GM19463 (cell line): ENCODE measurements around the gene MCM10.

Source experiments
- ATAC-seq: cut with Tn5 transposase; IDR thresholded peaks from one replicate; pipeline ENCODE4 v1.9.1; 2021; ENCODE audit warnings: mild to moderate bottlenecking, moderate library complexity; ENCODE audit not compliant: unreplicated experiment

The MCM10 gene

GRCh38 chr10:13163859-13164258 lies 2.5 kb downstream of the MCM10 start:
- no peak for ATAC-seq

DNA sequence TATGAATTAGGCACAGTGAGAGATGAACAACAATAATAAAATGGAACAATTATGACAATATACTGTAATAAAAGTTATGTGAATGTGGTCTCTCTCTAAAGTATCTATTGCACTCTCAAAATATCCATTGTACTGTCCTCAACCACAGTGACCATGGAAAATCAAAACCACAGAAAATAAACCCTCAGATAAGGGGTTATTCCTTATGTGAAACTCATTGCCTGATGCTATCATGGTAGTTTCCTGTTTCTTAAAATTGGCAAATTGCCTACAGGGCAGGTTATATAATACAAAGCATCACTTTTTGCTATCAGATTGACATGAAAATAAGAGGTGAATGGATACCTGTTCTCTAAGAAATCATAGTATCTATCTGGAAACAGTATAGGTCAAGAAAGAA lies 3.8 kb downstream of the MCM10 start:
- no peak for ATAC-seq

DNA sequence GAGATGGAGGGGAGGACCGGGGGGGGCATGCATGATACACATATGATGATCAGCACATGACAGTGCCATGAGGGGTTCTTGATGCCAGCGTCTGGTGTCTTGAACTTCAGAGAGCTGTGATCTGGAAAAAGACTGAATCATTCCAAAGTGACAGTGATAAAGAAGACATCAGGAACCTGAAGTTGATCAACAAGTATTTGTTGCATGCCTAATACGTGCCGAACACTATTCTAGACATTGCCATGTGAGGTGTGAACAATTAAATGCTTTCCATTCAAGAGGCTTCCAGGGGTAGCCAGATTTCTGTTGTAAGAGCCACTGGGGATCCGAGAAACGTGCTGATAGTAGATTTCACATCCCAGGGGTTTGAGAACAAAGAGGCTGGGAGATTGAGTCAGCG lies 6.2 kb downstream of the MCM10 start:
- no peak for ATAC-seq

- no peak for ATAC-seq
These were observed 7.4 kb downstream of the MCM10 start for GRCh38 chr10:13168781-13169180.

- no peak for ATAC-seq
These were observed 12.3 kb downstream of the MCM10 start for GRCh38 chr10:13173616-13174015.

- ATAC-seq: peak; percentile 50
These were observed 19.4 kb downstream of the MCM10 start for GRCh38 chr10:13180788-13181187.

- no peak for ATAC-seq
These were observed 21.1 kb downstream of the MCM10 start for GRCh38 chr10:13182424-13182823.

- ATAC-seq: peak; percentile 65
These were observed 22.3 kb downstream of the MCM10 start for GRCh38 chr10:13183625-13184024.

- ATAC-seq: no peak
These were observed 22.9 kb downstream of the MCM10 start for GRCh38 chr10:13184276-13184675.

- ATAC-seq: no peak
These were observed 23.6 kb downstream of the MCM10 start for GRCh38 chr10:13184730-13185514.

DNA sequence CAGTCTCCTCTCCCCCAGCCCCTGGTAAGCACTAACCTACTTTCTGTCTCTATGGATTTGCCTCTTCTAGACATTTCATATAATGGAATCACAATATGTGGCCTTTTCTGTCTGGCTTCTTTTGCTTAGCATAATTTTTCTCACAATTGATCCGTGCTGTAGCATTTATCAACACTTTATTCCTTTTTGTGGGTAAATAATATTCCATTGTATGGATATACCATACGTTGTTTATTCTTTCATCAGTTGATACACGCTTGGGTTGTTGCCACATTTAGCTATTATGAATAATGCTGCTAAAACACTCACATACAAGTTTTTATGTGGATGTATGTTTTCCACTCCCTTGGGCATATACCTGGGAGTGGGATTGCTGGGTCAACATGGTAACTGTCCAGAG lies 25.8 kb downstream of the MCM10 start:
- ATAC-seq: no peak

DNA sequence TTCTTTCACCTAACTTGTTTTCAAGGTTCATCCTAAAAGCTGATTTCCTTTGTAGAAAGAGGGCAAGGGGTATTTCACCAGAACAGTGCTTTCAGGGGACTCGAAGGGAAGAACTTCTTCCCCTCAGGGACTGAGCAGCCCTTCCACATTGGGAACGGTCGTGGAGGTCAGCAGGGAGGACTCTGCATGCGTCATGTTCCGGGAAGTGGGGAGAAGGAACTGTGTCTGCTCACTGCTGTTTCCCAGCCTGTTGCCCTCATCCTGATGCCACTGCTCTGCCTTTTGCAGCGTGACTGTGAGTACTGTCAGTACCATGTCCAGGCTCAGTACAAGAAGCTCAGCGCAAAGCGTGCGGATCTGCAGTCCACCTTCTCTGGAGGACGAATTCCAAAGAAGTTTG lies 27.2 kb downstream of the MCM10 start:
- no peak for ATAC-seq

DNA sequence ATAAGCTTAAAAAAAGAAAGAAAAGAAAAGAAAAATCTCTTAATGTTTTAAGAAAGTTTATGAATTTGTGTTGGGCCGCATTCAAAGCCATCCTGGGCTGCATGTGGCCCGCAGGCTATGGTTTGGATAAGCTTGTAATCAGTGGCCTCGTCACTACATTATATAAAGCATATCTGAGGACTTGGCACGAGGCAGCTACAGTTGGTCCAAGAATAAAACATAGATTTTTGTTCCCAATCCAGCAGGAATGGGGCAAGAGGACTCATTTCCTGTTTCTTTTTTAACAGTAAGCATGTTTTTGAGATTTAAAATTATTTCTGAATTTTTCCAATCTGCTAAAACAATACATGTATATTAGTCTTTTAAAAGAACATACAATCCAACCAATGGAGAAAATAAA lies 28.6 kb downstream of the MCM10 start:
- ATAC-seq: no peak

GRCh38 chr10:13190816-13191215 lies 29.5 kb downstream of the MCM10 start:
- no peak for ATAC-seq

DNA sequence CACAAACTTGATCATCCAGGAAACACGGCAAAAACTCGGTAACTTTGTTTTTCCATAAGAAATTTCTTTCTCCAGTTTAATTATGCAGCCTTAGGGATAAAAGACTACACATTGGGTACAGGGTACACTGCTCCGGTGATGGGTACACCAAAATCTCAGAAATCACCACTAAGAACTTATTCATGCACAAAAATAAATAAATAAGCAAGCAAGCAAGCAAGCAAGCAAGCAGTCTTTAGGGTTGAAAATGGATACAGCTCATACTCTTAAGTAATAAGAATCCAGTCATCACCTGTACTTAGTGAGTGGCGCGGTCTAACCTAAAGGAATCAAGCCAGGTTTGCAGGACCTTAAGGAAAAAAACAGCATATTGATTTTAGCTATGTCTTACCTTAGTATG lies 30.0 kb downstream of the MCM10 start:
- ATAC-seq: no peak

DNA sequence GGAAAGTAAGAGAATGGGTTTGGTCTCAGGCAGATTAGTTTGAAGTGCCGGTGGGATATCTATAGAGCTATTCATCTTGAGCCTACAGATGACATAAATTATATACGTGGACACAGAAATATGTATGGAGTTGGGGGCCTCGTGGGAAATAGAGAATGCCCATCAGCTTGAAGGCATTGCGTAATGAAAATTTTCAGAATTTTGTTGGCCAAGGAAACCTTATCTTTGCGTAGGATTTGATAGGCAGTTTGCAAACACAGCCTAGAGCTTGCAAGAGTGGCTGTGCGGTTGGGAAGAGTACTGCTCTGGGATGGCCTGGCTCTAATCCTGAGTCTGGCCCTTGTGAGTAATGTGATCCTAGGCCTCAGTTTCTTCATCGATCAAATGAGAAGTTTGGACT lies 32.3 kb downstream of the MCM10 start:
- ATAC-seq: no peak

- no peak for ATAC-seq
These were observed 33.7 kb downstream of the MCM10 start for GRCh38 chr10:13195016-13195415.

DNA sequence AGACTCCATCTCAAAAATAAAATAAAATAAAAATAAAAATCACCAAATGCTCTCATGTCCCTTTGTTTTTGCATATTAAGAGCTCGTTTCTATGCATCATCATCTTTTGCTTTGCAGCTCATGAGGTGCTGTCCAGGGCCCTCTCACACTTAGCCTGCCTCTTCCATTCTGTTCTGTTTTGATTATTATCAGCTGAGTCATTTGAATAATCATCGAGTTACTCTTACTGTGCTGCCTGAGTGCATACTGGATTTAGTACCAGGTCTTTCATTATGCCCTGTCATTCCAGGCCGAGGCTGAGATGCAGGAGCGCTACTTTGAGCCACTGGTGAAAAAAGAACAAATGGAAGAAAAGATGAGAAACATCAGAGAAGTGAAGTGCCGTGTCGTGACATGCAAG lies 39.8 kb downstream of the MCM10 start:
- no peak for ATAC-seq

DNA sequence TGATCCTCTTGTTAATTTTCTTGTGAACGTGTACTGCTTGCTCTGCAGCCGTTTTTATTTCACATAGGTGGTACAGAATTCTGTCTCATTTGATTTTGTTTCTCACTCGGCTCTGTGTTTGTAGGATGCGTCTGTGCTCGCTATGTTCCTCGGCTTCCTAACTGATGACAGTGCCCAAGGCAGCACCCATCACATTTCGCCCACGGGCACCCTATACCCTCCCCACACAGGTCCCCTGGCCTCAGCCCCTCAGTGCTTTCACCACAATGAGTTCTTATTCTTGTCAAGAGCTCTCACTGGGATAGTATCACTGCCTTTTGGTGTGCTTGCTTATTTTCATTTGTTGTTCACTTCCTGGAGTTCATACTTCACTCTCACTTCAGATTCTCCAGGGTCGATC lies 44.7 kb downstream of the MCM10 start:
- no peak for ATAC-seq

- no peak for ATAC-seq
These were observed 45.4 kb downstream of the MCM10 start for GRCh38 chr10:13206546-13207443.

DNA sequence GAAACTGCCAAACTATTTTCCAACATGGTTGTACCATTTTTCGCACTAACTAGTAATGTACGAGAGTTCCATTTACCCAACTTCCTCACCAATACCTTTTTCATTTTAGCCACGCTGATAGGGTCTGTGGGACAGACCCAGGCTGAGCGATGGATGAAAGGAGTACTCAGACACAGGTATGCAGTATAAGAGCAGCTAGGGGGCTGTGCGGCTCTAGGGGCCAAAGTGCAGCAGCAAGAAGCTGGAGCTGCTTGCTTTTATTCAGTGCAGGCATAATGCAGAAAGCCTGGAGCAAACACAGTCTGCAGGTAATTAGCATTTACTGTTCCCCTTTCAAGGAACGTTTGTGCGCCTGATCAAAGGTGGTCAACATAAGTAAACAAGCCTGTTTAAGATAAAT lies 51.8 kb downstream of the MCM10 start:
- no peak for ATAC-seq

DNA sequence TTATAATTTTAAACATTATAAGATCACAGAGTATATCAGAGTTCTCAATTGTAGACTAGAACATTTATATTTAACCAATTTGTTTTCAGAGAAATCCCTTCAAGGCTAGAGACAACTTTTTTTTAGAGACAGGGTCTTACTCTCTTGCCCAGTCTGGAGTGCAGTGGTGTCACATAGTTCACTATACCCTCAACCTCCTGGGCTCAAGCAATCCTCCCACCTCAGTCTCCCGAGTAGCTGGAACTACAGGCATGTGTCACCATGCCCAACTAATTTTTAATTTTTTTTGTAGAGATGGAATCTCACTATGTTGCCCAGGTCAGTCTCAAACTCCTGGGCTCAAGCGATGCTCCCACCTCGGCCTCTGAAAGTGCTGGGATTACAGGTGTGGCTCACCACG lies 57.5 kb downstream of the MCM10 start:
- no peak for ATAC-seq
